Lower leg skin (tissue), 4 donors: Measurements from ENCODE around the gene BMP6. TPM values are rescaled to one million over a fixed set of nuclear protein-coding genes. Genes with fewer than 3 reads are reported as not detected.
"Not testable (repeated sequence)": the region's sequence is repeated elsewhere in the genome, so short reads cannot be mapped to it uniquely, and the experiment has no call there.

ENCODE experiments used
- DNase-seq, 2 donors: peaks; one replicate each; pipeline ENCODE4 v3.0.0-alpha.2; 2019; ENCODE audit warnings: low spot score in 2 of 2
- H3K4me3 ChIP-seq: fragments of 200-600 bp; sonication (generic); 2 replicates; pipeline ENCODE4 v1.5.1; 2017; ENCODE audit warnings: mild to moderate bottlenecking, low read depth; ENCODE audit not compliant: poor library complexity, severe bottlenecking
- POLR2A ChIP-seq, 2 donors: fragments of 450-650 bp; IDR thresholded peaks; one replicate each; pipeline ENCODE4 v1.6.1; 2016 to 2017; ENCODE audit warnings: antibody characterized with exemption in 2 of 2, mild to moderate bottlenecking in 1 of 2, moderate library complexity in 1 of 2
- WGBS, 2 donors: methylation state at CpG; one replicate each; pipeline ENCODE4 v1.1.5; 2018; 5-methylcytosine and 5-hydroxymethylcytosine counted together
- intact Hi-C: fragments of 100-400 bp; cut with DNase I; formaldehyde crosslinking; loops from one replicate; pipeline ENCODE4 v1.15.0; 2023; ENCODE audit warnings: low total_unique reads
- total RNA-seq, 4 donors: library from RNA; depleted of rRNA; stranded (reverse); fragments of >200 nt; gene quantifications; one replicate each; pipeline ENCODE4 v1.1.0, GENCODE V29; 2016
- TF ChIP-seq, protein P1 (sequence below), 3 donors: fragments of 450-650 bp; IDR thresholded peaks; one replicate each; pipeline ENCODE4 v1.5.1; 2016; ENCODE audit warnings: antibody characterized with exemption in 3 of 3, mild to moderate bottlenecking in 3 of 3, moderate library complexity in 2 of 3

The BMP6 gene
- total RNA-seq, 4 donors from 2014 or later = 1.7 to 11.2 (median 6.2) TPM

DNA sequence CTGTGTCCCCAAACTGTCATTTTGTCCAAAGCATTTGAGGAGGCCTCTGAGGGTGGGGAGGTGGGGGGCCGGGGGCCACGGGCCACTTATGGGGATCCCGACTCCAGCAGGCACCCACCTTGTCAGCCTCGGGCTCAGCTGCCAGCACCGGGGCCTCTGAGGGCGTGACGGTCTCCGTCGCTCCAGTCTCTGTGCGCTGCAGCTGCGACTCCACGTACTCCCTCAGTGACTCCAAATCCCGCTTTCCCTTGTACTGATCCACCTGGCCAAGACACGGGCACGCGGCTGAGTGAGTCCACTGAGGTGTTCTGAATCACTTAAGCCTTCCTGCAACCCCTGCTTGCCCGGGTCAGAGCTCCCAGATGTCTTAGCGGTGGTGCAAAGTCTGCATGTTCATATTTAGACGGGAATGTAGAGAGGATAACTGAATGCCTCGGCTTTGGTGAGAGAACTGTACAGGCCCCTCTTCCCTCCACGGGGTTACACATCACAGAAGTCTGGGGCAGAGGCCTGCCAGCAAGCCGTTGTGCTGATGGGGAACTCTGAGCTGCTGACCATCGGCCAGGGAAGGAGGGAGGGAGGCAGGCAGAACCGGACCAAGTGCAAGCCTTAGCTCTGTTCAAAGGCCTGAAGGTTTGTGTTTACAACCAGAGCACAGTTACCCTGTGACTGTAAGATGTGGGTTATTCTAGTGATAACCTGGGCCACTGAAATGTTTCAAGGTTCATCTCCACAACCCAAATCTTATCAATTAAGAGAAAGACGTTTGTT is 162.9 kb downstream of the BMP6 start:
- H3K4me3 ChIP-seq = no peak overlapping the region
- no peak for TF ChIP-seq POLR2A (IDR thresholded peaks at IDR 0.05)
- TF ChIP-seq, protein P1, sequence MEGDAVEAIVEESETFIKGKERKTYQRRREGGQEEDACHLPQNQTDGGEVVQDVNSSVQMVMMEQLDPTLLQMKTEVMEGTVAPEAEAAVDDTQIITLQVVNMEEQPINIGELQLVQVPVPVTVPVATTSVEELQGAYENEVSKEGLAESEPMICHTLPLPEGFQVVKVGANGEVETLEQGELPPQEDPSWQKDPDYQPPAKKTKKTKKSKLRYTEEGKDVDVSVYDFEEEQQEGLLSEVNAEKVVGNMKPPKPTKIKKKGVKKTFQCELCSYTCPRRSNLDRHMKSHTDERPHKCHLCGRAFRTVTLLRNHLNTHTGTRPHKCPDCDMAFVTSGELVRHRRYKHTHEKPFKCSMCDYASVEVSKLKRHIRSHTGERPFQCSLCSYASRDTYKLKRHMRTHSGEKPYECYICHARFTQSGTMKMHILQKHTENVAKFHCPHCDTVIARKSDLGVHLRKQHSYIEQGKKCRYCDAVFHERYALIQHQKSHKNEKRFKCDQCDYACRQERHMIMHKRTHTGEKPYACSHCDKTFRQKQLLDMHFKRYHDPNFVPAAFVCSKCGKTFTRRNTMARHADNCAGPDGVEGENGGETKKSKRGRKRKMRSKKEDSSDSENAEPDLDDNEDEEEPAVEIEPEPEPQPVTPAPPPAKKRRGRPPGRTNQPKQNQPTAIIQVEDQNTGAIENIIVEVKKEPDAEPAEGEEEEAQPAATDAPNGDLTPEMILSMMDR (IDR thresholded peaks at IDR 0.05) = no peak
- 94% methylated on average over 25 of the region's 25 CpGs for WGBS, 2 donors

DNA sequence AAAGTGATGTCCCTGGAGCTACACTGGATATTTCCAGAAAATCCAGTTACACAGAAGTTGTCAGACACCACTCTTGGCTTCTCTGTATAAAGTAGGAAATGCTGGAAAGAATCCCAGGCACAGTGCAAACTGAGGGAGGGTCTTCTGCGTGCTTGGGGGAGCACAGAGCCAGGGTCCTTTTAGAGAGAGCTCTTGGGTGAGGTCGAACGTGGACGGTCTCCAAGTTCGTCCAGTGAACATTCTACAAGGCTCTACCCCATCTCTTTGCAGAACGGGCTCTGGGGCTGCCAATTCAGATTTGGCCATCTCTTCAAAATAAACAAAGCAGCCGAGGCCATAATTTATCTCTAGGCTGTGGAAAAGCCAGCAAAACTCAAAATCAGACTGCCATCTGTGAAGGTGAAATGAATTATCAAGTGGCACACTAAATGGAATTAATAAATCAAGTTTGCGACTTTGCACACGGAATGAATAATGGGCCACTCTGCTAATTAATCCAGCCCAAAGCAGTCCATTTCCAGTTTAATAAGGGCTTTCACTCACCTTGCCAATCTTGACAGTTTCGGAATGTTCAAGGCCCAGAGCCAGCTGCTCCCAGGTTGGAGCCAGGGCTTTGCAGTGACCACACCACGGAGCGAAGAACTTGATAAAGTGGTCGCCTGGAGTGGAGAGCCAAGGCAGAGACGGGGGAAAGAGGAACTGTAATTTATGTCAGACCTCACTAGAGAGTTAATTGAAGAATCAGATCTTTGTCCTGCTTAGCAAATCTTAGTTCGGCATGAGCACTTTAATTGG is 165.4 kb downstream of the BMP6 start:
- no peak for DNase-seq
- no peak for TF ChIP-seq POLR2A (IDR thresholded peaks at IDR 0.05)
- TF ChIP-seq, protein P1 (IDR thresholded peaks at IDR 0.05) = no peak
- WGBS, 2 donors = 83 to 93% methylated on average over 15 of the region's 15 CpGs
- no peak overlapping the region for H3K4me3 ChIP-seq
- intact Hi-C loops = no loop called here

More for the DNA sequence above, 162.9 kb downstream of the BMP6 start:
- DNase-seq = no peak
- intact Hi-C loops = no loop called here

DNA sequence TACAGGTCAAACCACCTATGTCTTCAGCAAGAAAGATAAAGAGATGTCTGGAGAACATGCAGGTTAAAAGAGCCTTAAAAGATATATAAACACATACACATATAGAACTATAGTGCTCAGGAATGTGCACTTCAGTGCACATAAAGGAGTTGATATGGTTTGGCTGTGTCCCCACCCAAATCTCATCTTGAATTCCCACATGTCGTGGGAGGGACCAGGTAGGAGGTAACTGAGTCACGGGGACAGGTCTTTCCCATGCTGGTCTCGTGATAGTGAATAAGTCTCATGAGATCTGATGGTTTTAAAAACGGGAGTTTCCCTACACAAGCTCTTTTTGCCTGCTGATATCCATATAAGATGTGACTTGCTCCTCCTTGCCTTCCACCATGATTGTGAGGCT is 166.5 kb downstream of the BMP6 start:
- intact Hi-C loops, DNase-seq, H3K4me3 ChIP-seq: not testable (repeated sequence)
- WGBS, 2 donors = 91% methylated on average over 4 of the region's 4 CpGs

DNA sequence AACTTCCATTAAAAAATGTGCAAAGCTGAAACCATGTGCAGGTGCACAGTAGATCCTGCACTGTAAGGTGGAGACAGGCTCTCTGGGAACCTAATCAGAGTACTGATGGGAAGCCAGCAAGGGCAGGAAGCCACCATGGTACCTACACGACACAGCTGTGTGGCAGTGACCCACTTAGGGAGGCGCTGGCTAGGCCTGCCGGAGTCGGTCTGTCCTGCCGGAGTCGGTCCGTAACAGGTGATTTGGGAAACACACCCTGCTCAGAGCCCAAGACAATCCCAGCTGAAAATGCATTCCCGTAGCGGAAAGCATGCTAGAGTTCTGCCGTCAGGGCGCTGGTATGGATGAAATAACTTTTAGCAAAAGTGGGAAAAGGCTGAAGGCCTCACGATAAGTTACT is 167.4 kb downstream of the BMP6 start:
- DNase-seq = no peak
- no peak overlapping the region for H3K4me3 ChIP-seq
- TF ChIP-seq, protein P1 (IDR thresholded peaks at IDR 0.05) = no peak
- no peak for TF ChIP-seq POLR2A (IDR thresholded peaks at IDR 0.05)
- WGBS, 2 donors = 93 to 95% methylated on average over 12 of the region's 12 CpGs
- intact Hi-C loops = no loop called here

DNA sequence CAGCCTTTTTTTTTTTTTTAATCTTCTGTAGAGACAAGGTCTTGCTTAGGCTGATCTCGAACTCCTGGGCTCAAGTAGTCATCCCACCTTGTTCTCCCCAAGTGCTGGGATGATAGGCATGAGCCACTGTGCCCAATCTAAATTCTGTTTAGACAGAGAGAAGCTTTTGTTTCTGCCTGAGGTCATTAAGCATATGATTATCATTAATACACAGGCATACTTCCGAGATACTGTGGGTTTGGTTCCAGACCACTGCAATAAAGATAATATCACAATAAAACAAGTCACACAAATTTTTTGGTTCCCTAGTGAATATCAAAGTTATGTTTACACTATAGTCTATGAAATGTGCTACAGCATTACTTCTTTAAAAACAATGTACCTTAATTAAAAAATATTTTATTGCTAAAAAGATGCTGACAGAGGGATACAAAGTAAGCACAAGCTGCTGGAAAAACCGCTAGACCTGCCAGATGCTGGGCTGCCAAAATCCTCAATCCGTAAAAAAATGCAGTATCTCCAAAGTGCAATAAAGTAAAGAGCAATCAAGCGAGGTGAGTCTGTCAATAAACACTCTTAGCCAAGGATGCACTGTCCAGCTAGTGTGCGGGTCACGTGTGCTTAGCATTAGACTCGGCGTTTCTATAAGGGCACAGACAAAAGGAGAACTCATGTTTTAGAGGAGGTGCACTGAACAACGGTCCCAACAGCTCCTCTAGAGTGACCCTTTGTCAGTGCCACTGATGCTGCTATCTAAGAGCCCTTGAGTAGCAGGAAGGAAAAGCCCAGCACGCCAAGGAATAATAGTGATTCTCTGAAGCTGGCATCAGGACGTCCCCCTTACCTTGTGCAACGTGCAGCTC is 168.6 kb downstream of the BMP6 start:
- H3K4me3 ChIP-seq = no peak overlapping the region
- WGBS, 2 donors = 79 to 82% methylated on average over 13 of the region's 13 CpGs
- intact Hi-C loops = no loop called here
- TF ChIP-seq, protein P1 (IDR thresholded peaks at IDR 0.05) = no peak
- no peak for TF ChIP-seq POLR2A (IDR thresholded peaks at IDR 0.05)
- no peak for DNase-seq

DNA sequence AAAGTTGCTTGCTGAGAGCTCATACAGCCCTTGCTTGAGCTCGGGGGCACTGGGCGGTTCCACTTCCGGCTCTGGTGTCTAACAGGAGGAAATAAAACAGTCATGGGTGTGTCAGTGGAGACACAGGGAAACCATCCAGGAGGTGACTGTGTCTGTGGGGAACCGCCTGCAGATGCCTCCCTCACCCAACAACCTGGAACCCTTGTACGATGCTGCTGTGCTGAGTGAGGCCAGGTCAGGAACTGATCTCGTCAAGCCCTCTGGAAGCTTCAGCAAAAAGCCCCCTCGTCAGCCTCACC is 169.2 kb downstream of the BMP6 start:
- TF ChIP-seq POLR2A (IDR thresholded peaks at IDR 0.05) = no peak
- 60 to 62% methylated on average over 7 of the region's 7 CpGs for WGBS, 2 donors
- no peak for DNase-seq
- H3K4me3 ChIP-seq = no peak overlapping the region
- intact Hi-C loops = no loop called here
